SU-DHL-6 (cell line): ENCODE data around the gene CDH13.

ENCODE experiments used
- H2AFZ ChIP-seq: fragments of 200-600 bp; sonication (generic); 2 replicates; pipeline ENCODE4 v1.6.1; 2014; ENCODE audit warnings: low read depth, mild to moderate bottlenecking, moderate library complexity, mixed read lengths, antibody characterized with exemption, low read length; ENCODE audit not compliant: severe bottlenecking
- H3F3A ChIP-seq: fragments of 200-600 bp; shearing (Covaris generic); 2 replicates; pipeline ENCODE4 v1.6.0; 2016; ENCODE audit warnings: antibody characterized with exemption, mild to moderate bottlenecking; ENCODE audit not compliant: insufficient read depth
- H3K27ac ChIP-seq: fragments of 200-600 bp; sonication (generic); 2 replicates; pipeline ENCODE4 v1.5.1; 2016; ENCODE audit warnings: low read depth, mild to moderate bottlenecking, low read length, moderate library complexity, mixed read lengths
- H3K27me3 ChIP-seq: fragments of 200-600 bp; sonication (generic), shearing (Covaris generic); 2 replicates; pipeline ENCODE4 v1.6.0; 2014; ENCODE audit warnings: mild to moderate bottlenecking, low read length
- H3K36me3 ChIP-seq: fragments of 200-600 bp; sonication (generic); 2 replicates; pipeline ENCODE4 v1.6.1; 2014; ENCODE audit warnings: mild to moderate bottlenecking, low read length, mixed read lengths
- H3K4me2 ChIP-seq: fragments of 300-600, 200-600 bp; shearing (Covaris generic), sonication (generic); 2 replicates; pipeline ENCODE4 v1.6.0; 2014; ENCODE audit warnings: low read length, low read depth, mild to moderate bottlenecking; ENCODE audit not compliant: poor library complexity, severe bottlenecking
- H3K4me3 ChIP-seq: fragments of 200-600 bp; sonication (generic); 2 replicates; pipeline ENCODE4 v1.5.1; 2014; ENCODE audit warnings: antibody characterized with exemption, low read length, mild to moderate bottlenecking, mixed read lengths; ENCODE audit not compliant: insufficient read depth, poor library complexity, severe bottlenecking
- H3K79me2 ChIP-seq: fragments of 200-600 bp; sonication (generic); 2 replicates; pipeline ENCODE4 v1.6.1; 2014; ENCODE audit warnings: mild to moderate bottlenecking, low read length, moderate library complexity; ENCODE audit not compliant: insufficient read depth
- H3K9ac ChIP-seq: fragments of 200-600 bp; sonication (generic); 2 replicates; pipeline ENCODE4 v1.7.0; 2014; ENCODE audit warnings: mild to moderate bottlenecking, low read length
- H3K9me2 ChIP-seq: fragments of 200-600 bp; sonication (generic); replicated peaks from 2 replicates; pipeline ENCODE4 v1.6.1; 2014; ENCODE audit warnings: low read length; ENCODE audit not compliant: insufficient read depth
- H3K9me3 ChIP-seq: fragments of 200-600 bp; sonication (generic); 2 replicates; pipeline ENCODE4 v1.6.1; 2014; ENCODE audit warnings: low read length, mixed read lengths; ENCODE audit not compliant: insufficient read depth
- H4K20me1 ChIP-seq: fragments of 200-600 bp; sonication (generic); 2 replicates; pipeline ENCODE4 v1.6.1; 2014; ENCODE audit warnings: low read depth, mild to moderate bottlenecking, antibody characterized with exemption, low read length, moderate library complexity, mixed read lengths
- EZH2phosphoT487 ChIP-seq: fragments of 200-600 bp; sonication (generic), shearing (Covaris generic); conservative IDR thresholded peaks from 2 replicates; pipeline ENCODE4 v1.6.1; 2018; ENCODE audit warnings: mild to moderate bottlenecking, antibody characterized with exemption, low read length, moderate library complexity, mixed read lengths
- TF ChIP-seq, protein P1 (sequence below): fragments of 200-600 bp; sonication (generic); IDR thresholded peaks from one replicate; pipeline ENCODE4 v1.5.1; 2017; ENCODE audit warnings: antibody characterized with exemption, mild to moderate bottlenecking, low read length, moderate library complexity; ENCODE audit not compliant: insufficient read depth, poor library complexity, severe bottlenecking

CDH13 gene

DNA sequence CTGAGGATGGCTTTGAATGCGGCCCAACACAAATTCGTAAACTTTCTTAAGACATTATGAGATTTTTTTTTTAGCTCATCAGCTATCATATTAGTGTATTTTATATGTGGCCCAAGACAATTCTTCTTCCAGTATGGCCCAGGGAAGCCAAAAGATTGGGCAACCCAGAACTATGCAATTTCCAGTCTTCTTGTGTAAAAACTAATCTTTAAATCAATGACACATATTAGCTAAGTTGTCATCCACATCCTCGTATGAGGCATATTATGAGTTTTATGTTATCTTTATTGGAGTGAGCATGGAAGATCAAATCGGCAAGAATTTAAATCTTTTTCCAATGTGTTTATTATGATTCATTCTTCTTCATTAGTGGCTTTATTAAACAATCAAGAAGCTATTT is 982.4 kb downstream of the CDH13 start:
- TF ChIP-seq, protein P1, sequence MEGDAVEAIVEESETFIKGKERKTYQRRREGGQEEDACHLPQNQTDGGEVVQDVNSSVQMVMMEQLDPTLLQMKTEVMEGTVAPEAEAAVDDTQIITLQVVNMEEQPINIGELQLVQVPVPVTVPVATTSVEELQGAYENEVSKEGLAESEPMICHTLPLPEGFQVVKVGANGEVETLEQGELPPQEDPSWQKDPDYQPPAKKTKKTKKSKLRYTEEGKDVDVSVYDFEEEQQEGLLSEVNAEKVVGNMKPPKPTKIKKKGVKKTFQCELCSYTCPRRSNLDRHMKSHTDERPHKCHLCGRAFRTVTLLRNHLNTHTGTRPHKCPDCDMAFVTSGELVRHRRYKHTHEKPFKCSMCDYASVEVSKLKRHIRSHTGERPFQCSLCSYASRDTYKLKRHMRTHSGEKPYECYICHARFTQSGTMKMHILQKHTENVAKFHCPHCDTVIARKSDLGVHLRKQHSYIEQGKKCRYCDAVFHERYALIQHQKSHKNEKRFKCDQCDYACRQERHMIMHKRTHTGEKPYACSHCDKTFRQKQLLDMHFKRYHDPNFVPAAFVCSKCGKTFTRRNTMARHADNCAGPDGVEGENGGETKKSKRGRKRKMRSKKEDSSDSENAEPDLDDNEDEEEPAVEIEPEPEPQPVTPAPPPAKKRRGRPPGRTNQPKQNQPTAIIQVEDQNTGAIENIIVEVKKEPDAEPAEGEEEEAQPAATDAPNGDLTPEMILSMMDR, result no peak
- no peak for TF ChIP-seq EZH2phosphoT487
- Histone ChIP-seq H3K4me2 (no peak overlapping the region), H3K79me2 (no peaks in the 10 kb centered on the region), H3K27me3 (no peaks in the 10 kb centered on the region), H3K27ac (no peak overlapping the region), H3K36me3 (no peaks in the 10 kb centered on the region), H3F3A (no peaks in the 10 kb centered on the region), H3K9me2 (no peaks in the 10 kb centered on the region), H3K9ac (no peak overlapping the region), H3K9me3 (no peaks in the 10 kb centered on the region), H2AFZ (no peak overlapping the region), H3K4me3 (no peak overlapping the region), H4K20me1 (no peaks in the 10 kb centered on the region)

DNA sequence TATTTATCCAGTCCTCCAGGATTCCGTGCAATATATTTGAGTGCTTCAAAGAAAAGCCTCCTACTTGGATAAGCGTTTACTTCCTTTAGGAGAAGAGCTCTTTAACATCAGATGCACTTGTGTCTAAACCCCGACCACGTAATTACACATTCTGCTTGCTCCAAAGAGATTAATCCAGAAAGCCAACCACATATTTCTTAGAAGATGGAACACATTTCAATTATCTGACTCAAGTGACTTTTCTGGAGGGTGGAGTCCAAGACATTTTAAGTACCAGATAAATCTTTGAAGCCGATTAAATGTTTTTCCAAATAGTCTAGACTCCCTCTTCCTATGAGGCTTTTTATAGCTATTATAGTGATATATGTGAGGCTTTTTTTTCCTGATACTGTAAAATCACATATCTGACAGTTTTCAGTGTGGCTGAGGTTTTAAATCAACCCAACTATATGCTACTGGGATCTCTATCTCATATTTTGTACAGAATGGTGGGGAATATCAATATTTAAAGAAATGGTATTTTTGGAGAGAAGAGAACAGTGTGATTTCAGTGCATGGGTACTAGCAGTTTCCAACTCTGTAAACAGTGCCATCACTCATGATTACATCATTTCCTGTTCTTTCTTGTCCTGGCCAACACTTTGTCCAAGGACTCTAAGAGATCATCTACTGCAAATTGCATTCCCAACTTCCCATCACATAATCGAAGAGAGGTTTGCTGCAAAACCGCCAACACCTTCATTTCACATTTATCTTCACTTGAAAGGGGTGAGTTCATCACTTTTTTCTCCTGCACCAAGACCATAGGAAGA is 988.6 kb downstream of the CDH13 start:
- Histone ChIP-seq H3K27me3 (no peaks in the 10 kb centered on the region), H3F3A (no peaks in the 10 kb centered on the region), H3K9ac (no peak overlapping the region), H2AFZ (no peak overlapping the region), H3K79me2 (no peaks in the 10 kb centered on the region), H3K9me2 (no peaks in the 10 kb centered on the region), H3K4me3 (no peak overlapping the region), H3K27ac (no peak overlapping the region), H4K20me1 (no peaks in the 10 kb centered on the region), H3K4me2 (no peak overlapping the region), H3K36me3 (no peaks in the 10 kb centered on the region), H3K9me3 (no peaks in the 10 kb centered on the region)
- TF ChIP-seq EZH2phosphoT487, result no peak
- TF ChIP-seq, protein P1, result no peak

DNA sequence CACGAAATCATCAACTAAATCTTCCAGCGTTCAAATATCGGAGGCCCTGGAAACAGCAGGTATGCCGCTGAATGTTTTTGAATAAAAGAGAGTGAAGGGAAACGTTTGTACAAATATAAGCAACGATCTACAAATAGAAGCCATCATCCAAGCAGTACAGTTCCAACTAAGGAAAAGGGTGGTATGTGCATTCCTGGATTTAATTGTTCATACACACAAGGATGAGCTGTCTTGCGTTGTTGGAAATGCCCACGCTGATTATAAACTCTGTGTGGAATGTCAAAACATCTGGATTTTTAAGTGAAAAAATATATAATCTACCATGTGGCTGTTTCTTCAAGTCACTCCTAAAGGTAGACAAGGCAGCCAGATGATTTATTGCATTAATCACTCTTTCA is 989.2 kb downstream of the CDH13 start:
- no peaks in the 10 kb centered on the region for H3K27me3 ChIP-seq
- H4K20me1 ChIP-seq, result no peaks in the 10 kb centered on the region
- no peak overlapping the region for H3K4me3 ChIP-seq
- no peaks in the 10 kb centered on the region for H3K9me3 ChIP-seq
- H3K79me2 ChIP-seq, result no peaks in the 10 kb centered on the region
- H3K9ac ChIP-seq, result no peak overlapping the region
- H2AFZ ChIP-seq, result no peak overlapping the region
- no peak overlapping the region for H3K27ac ChIP-seq
- H3K4me2 ChIP-seq, result no peak overlapping the region
- no peaks in the 10 kb centered on the region for H3K9me2 ChIP-seq
- no peaks in the 10 kb centered on the region for H3F3A ChIP-seq
- TF ChIP-seq, protein P1, result no peak
- no peak for TF ChIP-seq EZH2phosphoT487
- H3K36me3 ChIP-seq, result no peaks in the 10 kb centered on the region
